GM12891 (cell line): ENCODE results near the gene ZDHHC8.

Source experiments
- POLR2A ChIP-seq: IDR thresholded peaks from 2 replicates; pipeline ENCODE4 v1.6.1; 2011; ENCODE audit warnings: low read depth, low read length, control low read depth
- POLR2AphosphoS5 ChIP-seq: IDR thresholded peaks from 2 replicates; pipeline ENCODE4 v1.6.1; 2011; ENCODE audit warnings: low read depth, low read length, control low read depth
- POU2F2 ChIP-seq: IDR thresholded peaks from 2 replicates; pipeline ENCODE4 v1.6.1; 2011; ENCODE audit warnings: low read depth, mild to moderate bottlenecking, control low read depth, low read length, moderate library complexity
- TAF1 ChIP-seq: IDR thresholded peaks from 2 replicates; pipeline ENCODE4 v1.6.1; 2011; ENCODE audit warnings: low read depth, low read length, control low read depth

DNA sequence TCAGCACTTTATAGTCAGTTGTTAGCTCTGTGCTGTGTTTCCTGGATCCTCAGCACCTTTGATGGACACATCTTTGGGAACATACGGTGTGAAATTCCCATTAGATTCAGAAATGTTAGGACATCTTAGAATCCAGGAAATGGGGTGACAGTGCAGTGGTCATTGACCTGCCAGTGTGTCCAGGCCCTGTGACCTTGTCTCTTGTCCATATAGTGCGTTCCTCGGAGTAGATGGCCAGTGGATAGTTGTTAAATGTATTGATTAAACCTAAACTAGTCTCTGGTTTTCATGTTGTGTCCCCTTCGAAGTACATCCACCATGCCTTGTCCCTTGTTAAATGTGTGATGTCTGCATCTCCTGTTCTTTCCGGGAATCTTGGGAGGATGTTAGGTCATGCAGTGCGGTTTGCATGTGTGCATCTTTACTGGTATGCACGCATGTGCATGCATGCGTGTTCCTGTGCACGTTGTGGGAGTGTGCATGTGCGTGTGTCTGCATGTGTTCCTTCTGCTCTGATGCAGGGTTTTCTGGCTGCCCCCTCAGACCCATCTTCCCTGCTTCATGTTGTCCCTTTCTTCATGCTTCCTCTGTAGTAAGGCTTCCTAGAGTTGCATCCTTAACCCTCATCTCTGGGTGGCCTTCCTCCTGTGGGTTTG, 47.6 kb upstream of the ZDHHC8 start:
- TF ChIP-seq POLR2A (no peak), POLR2AphosphoS5 (no peak), TAF1 (no peak), POU2F2 (no peak)
